CD4-positive, alpha-beta T cell (primary cell): ENCODE data around the gene ZNF507. TPM values are rescaled to one million over a fixed set of nuclear protein-coding genes. Genes with fewer than 3 reads are reported as not detected.
"Not testable (repeated sequence)": the region's sequence is repeated elsewhere in the genome, so short reads cannot be mapped to it uniquely, and the experiment has no call there.

Experiments
- ATAC-seq: fragments of 200-7000 bp; cut with Tn5 transposase; one replicate; pipeline ENCODE4 v1.10.0; 2022; ENCODE audit warnings: mild to moderate bottlenecking; ENCODE audit not compliant: poor library complexity
- CTCF ChIA-PET: fragments of 350-600 bp; sonication (Branson Sonifier 250); formaldehyde crosslinking; loops from one replicate; lab custom pipeline; 2021; ENCODE audit warnings: antibody characterized with exemption, inconsistent platforms; lab: Charles Lee
- POLR2A ChIA-PET: fragments of 350-600 bp; sonication (Branson Sonifier 250); formaldehyde crosslinking; loops from one replicate; lab custom pipeline; 2021; ENCODE audit warnings: antibody characterized with exemption, inconsistent platforms; lab: Charles Lee
- DNase-seq, 14 experiments: peaks; one replicate each; pipeline ENCODE4 v3.0.0-alpha.2; 2013 to 2020; ENCODE audit warnings: mixed read lengths in 2 of 14
- H3K27ac ChIP-seq, 2 donors: one replicate each; pipeline versions ENCODE4 v1.5.1 to v1.7.0; 2013; ENCODE audit warnings: low read length in 2 of 2, low read depth in 1 of 2, mild to moderate bottlenecking in 1 of 2
- H3K27me3 ChIP-seq, 2 experiments: 1 replicate in 1 of 2; 2 replicates in 1 of 2; pipeline versions ENCODE4 v1.6.1 to v1.7.0; 2013; ENCODE audit warnings: low read length in 2 of 2, control low read depth in 1 of 2, mild to moderate bottlenecking in 1 of 2, moderate library complexity in 1 of 2; ENCODE audit not compliant: insufficient read depth in 2 of 2, control insufficient read depth in 1 of 2
- H3K36me3 ChIP-seq: one replicate; pipeline ENCODE4 v1.6.1; 2013; ENCODE audit warnings: low read length, control low read depth; ENCODE audit not compliant: insufficient read depth
- H3K4me1 ChIP-seq: one replicate; pipeline ENCODE4 v1.6.1; 2013; ENCODE audit warnings: low read length, control low read depth; ENCODE audit not compliant: insufficient read depth
- H3K4me3 ChIP-seq: one replicate; pipeline ENCODE4 v1.5.1; 2013; ENCODE audit warnings: mild to moderate bottlenecking, low read length, moderate library complexity
- H3K9me3 ChIP-seq, 2 experiments: 1 replicate in 1 of 2; 2 replicates in 1 of 2; pipeline versions ENCODE4 v1.6.1 to v1.7.0; 2013; ENCODE audit warnings: low read length in 2 of 2, mild to moderate bottlenecking in 2 of 2, control low read depth in 1 of 2, moderate library complexity in 1 of 2; ENCODE audit not compliant: control insufficient read depth in 1 of 2, insufficient read depth in 1 of 2
- H3K27ac Mint-ChIP-seq: one replicate; pipeline ENCODE4 v1.8.0; 2020; ENCODE audit warnings: mixed read lengths
- H3K27me3 Mint-ChIP-seq: one replicate; pipeline ENCODE4 v1.8.0; 2021; ENCODE audit warnings: mixed read lengths
- H3K36me3 Mint-ChIP-seq: one replicate; pipeline ENCODE4 v1.8.0; 2021; ENCODE audit warnings: low read depth, mixed read lengths
- H3K4me1 Mint-ChIP-seq: one replicate; pipeline ENCODE4 v1.8.0; 2021; ENCODE audit warnings: low read depth, mixed read lengths
- H3K4me3 Mint-ChIP-seq: one replicate; pipeline ENCODE4 v1.8.0; 2020; ENCODE audit warnings: mild to moderate bottlenecking, mixed read lengths
- H3K9me3 Mint-ChIP-seq: one replicate; pipeline ENCODE4 v1.8.0; 2020; ENCODE audit warnings: mixed read lengths
- CTCF ChIP-seq: fragments of 200-600 bp; IDR thresholded peaks from one replicate; pipeline ENCODE4 v1.8.0; 2022; ENCODE audit warnings: antibody characterized with exemption, mild to moderate bottlenecking
- intact Hi-C, 2 experiments: fragments of 100-400 bp; cut with DNase I in 1 of 2; cut with micrococcal nuclease in 1 of 2; formaldehyde crosslinking; loops; one replicate each; pipeline versions ENCODE4 v1.15.1 to v1.9.0; 2023 to 2025; cut with DNase I, micrococcal nuclease
- total RNA-seq, 174 experiments: library from RNA in 2 of 174; stranded (reverse) in 2 of 174; gene quantifications; one replicate each; pipeline ENCODE4 v1.2.3 and lab custom pipeline; 2021 to 2026

Gene ZNF507
- total RNA-seq, 2 experiments from 2014 or later = 30.4 to 31.3 TPM

GRCh38 chr19:32372726-32373517 lies 27.5 kb downstream of the ZNF507 start:
- no peak for TF ChIP-seq CTCF
- Mint-ChIP-seq H3K27me3 (no peaks in the 10 kb centered on the region), H3K4me1 (peaks cover 39% of the 10 kb centered on the region), H3K4me3 (no peak overlapping the region), H3K9me3 (no peaks in the 10 kb centered on the region), H3K36me3 (peaks cover 84% of the 10 kb centered on the region), H3K27ac (no peak overlapping the region)
- H3K36me3 ChIP-seq = peaks cover 50% of the 10 kb centered on the region
- no peak overlapping the region for H3K4me3 ChIP-seq
- DNase-seq (no peak), ATAC-seq (no peak)
- peaks cover 5% of the 10 kb centered on the region for H3K4me1 ChIP-seq
- ChIA-PET CTCF (interaction anchor here (0.8 kb wide), 1 partner anchor 14 kb away, joined by 3 read pairs; no protein-coding TSS in a partner anchor), POLR2A (no interaction called here)
- H3K9me3 ChIP-seq = no peaks in the 10 kb centered on the region
- intact Hi-C loops = no loop called here
- no peaks in the 10 kb centered on the region for H3K27me3 ChIP-seq
- H3K27ac ChIP-seq = no peak overlapping the region

GRCh38 chr19:32373585-32374295 lies 28.3 kb downstream of the ZNF507 start:
- no peak overlapping the region for H3K4me3 ChIP-seq

GRCh38 chr19:32374362-32374761 lies 29.0 kb downstream of the ZNF507 start:
- peaks cover 82% of the 10 kb centered on the region for H3K36me3 Mint-ChIP-seq
- peaks cover 27% of the 10 kb centered on the region for H3K4me1 Mint-ChIP-seq
- H3K4me1 ChIP-seq, H3K27me3 ChIP-seq, H3K27ac Mint-ChIP-seq, H3K9me3 ChIP-seq, H3K27ac ChIP-seq, H3K27me3 Mint-ChIP-seq, intact Hi-C loops, H3K4me3 ChIP-seq, H3K4me3 Mint-ChIP-seq, DNase-seq, ATAC-seq, POLR2A ChIA-PET, H3K9me3 Mint-ChIP-seq: not testable (repeated sequence)
- CTCF ChIA-PET = interaction anchor here (1.2 kb wide), 1 partner anchor 24 kb away, joined by 6 read pairs; no protein-coding TSS in a partner anchor
- peaks cover 49% of the 10 kb centered on the region for H3K36me3 ChIP-seq

More at GRCh38 chr19:32373585-32374295, 28.3 kb downstream of the ZNF507 start:
- H3K9me3 ChIP-seq = no peaks in the 10 kb centered on the region
- H3K27me3 ChIP-seq = no peaks in the 10 kb centered on the region
- Mint-ChIP-seq H3K4me1 (peaks cover 33% of the 10 kb centered on the region), H3K9me3 (no peaks in the 10 kb centered on the region), H3K27me3 (no peaks in the 10 kb centered on the region), H3K27ac (peak overlapping the region; percentile 15), H3K4me3 (no peak overlapping the region), H3K36me3 (peaks cover 84% of the 10 kb centered on the region)
- H3K36me3 ChIP-seq = peaks cover 46% of the 10 kb centered on the region
- POLR2A ChIA-PET = no interaction called here
- no peak for TF ChIP-seq CTCF
- ATAC-seq = no peak
- intact Hi-C loops = no loop called here
- no peaks in the 10 kb centered on the region for H3K4me1 ChIP-seq
- H3K27ac ChIP-seq = no peak overlapping the region
- DNase-seq = no peak
- CTCF ChIA-PET = no interaction called here

- H3K4me3 Mint-ChIP-seq, H3K27me3 Mint-ChIP-seq, H3K4me1 ChIP-seq, H3K9me3 ChIP-seq, H3K9me3 Mint-ChIP-seq, H3K27ac ChIP-seq, H3K27me3 ChIP-seq, ATAC-seq, H3K27ac Mint-ChIP-seq, DNase-seq, POLR2A ChIA-PET, intact Hi-C loops, CTCF ChIA-PET, H3K4me3 ChIP-seq: not testable (repeated sequence)
- Mint-ChIP-seq H3K36me3 (peaks cover 77% of the 10 kb centered on the region), H3K4me1 (peaks cover 12% of the 10 kb centered on the region)
- H3K36me3 ChIP-seq = peaks cover 57% of the 10 kb centered on the region
Measured at GRCh38 chr19:32377088-32377487, 31.7 kb downstream of the ZNF507 start.
